Endodermal cell (in vitro differentiated cells): ENCODE results near the gene TEDC2. TPM values are rescaled to one million over a fixed set of nuclear protein-coding genes. Genes with fewer than 3 reads are reported as not detected.

Experiments
- DNase-seq: peaks from one replicate; pipeline ENCODE4 v3.0.0-alpha.2; 2017
- H3K27ac ChIP-seq: 2 replicates; pipeline ENCODE4 v1.5.1; 2013; ENCODE audit warnings: mild to moderate bottlenecking, low read depth, low read length, moderate library complexity
- H3K27me3 ChIP-seq: 2 replicates; pipeline ENCODE4 v1.6.1; 2013; ENCODE audit warnings: mild to moderate bottlenecking, low read length, moderate library complexity; ENCODE audit not compliant: insufficient read depth, control insufficient read depth, poor library complexity, severe bottlenecking
- H3K36me3 ChIP-seq: 2 replicates; pipeline ENCODE4 v1.7.0; 2013; ENCODE audit warnings: mild to moderate bottlenecking, low read length, moderate library complexity; ENCODE audit not compliant: control insufficient read depth, insufficient read depth
- H3K4me1 ChIP-seq: one replicate; pipeline ENCODE4 v1.7.0; 2013; ENCODE audit warnings: low read length; ENCODE audit not compliant: control insufficient read depth, insufficient read depth
- H3K4me3 ChIP-seq: 2 replicates; pipeline ENCODE4 v1.5.1; 2013; ENCODE audit warnings: mild to moderate bottlenecking, low read length, moderate library complexity
- H3K9ac ChIP-seq: 2 replicates; pipeline ENCODE4 v1.6.1; 2013; ENCODE audit warnings: mild to moderate bottlenecking, low read length, moderate library complexity; ENCODE audit not compliant: poor library complexity, severe bottlenecking; ENCODE audit errors: extremely low read depth
- H3K9me3 ChIP-seq: 2 replicates; pipeline ENCODE4 v1.6.1; 2013; ENCODE audit warnings: mild to moderate bottlenecking, low read length, moderate library complexity; ENCODE audit not compliant: control insufficient read depth
- H3K27ac Mint-ChIP-seq: 2 replicates; pipeline ENCODE4 v1.8.0; 2020; ENCODE audit warnings: mixed read lengths
- H3K27me3 Mint-ChIP-seq: 2 replicates; pipeline ENCODE4 v1.8.0; 2021; ENCODE audit warnings: mild to moderate bottlenecking, mixed read lengths; ENCODE audit not compliant: insufficient read depth
- H3K36me3 Mint-ChIP-seq: 2 replicates; pipeline ENCODE4 v1.8.0; 2020; ENCODE audit warnings: low read depth, mixed read lengths
- H3K4me1 Mint-ChIP-seq: 2 replicates; pipeline ENCODE4 v1.8.0; 2020; ENCODE audit warnings: mixed read lengths
- H3K4me3 Mint-ChIP-seq: 2 replicates; pipeline ENCODE4 v1.8.0; 2020; ENCODE audit warnings: mild to moderate bottlenecking, moderate library complexity, mixed read lengths
- H3K9me3 Mint-ChIP-seq: 2 replicates; pipeline ENCODE4 v1.8.0; 2020; ENCODE audit warnings: mild to moderate bottlenecking, mixed read lengths
- WGBS, 2 experiments: methylation state at CpG; one replicate each; pipeline versions ENCODE4 v1.1.5 to v1.1.7; 2013; ENCODE audit warnings: missing lambda C conversion rate in 2 of 2, mixed read lengths in 1 of 2; ENCODE audit not compliant: insufficient coverage in 1 of 2, insufficient read length in 1 of 2; 5-methylcytosine and 5-hydroxymethylcytosine counted together
- total RNA-seq, 2 donors: library from RNA; stranded (reverse); fragmentation: NEBNext Ultra II Directional in 1 of 2; extraction: Animal tissue kit (Norgen Biotek cat#: 25700) in 1 of 2; gene quantifications; 2 replicates in 1 of 2; 3 replicates in 1 of 2; pipeline ENCODE4 v1.2.1, GENCODE V29; 2021
- TF ChIP-seq, protein P1 (sequence below): fragments of 200-600 bp; sonication (generic); conservative IDR thresholded peaks from 2 replicates; pipeline ENCODE4 v1.5.0; 2021; ENCODE audit warnings: antibody characterized with exemption, mild to moderate bottlenecking

TEDC2 gene
- total RNA-seq, 2 donors from 2014 or later: 44.0 to 57.6 TPM

DNA sequence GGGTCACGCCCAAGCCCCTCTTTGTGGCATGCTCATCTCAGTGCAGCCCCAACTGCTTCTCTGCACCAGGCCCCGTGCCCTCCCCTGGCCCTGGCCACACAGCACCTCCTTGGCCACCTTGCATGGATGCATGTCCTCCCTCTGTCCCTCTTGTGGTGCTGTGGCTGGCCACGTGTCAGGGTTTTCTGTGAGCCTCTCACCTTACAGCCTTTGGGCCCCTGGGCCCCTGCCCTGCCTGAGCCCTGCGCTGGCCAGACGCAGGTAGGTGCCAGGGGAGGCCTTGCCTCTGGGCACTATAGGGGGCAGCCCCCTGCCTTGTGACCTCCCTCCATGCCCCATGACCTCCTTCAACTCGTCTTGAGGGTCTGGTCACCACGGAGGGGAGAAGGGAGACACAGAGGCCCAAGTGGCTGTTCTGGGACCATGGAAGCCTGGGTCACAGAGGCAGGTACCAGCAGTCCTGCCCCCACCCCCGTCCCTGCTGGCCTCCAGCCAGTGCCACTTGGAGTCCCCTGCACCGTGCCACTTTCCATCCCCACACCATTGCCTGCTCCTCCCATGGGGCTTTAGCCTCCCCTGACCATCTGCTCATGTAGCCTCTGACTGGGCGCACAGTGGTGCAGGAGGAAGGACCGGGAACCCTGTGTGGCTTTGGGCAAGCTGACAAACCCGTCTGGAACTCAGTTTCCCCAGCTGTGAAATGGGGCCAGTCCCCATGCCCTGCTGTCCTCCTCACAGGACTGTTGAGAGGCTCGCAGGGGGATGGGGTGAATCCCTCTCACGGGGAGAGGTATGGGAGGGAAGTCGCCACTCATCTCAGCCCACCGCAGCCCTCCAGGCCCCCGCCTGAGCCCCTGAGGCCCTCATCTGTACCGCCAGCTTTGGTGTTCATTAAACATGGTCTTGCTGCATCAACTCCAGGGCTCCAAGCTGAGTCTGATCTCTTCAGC is 42.3 kb downstream of the TEDC2 start:
- Mint-ChIP-seq H3K4me3 (no peak overlapping the region), H3K27ac (no peak overlapping the region), H3K4me1 (no peaks in the 10 kb centered on the region), H3K36me3 (peaks cover 5% of the 10 kb centered on the region), H3K9me3 (no peaks in the 10 kb centered on the region), H3K27me3 (no peaks in the 10 kb centered on the region)
- Histone ChIP-seq H3K4me3 (no peak overlapping the region), H3K27ac (no peak overlapping the region), H3K4me1 (no peaks in the 10 kb centered on the region), H3K9me3 (no peaks in the 10 kb centered on the region), H3K27me3 (no peaks in the 10 kb centered on the region), H3K36me3 (peaks cover 3% of the 10 kb centered on the region), H3K9ac (no peak overlapping the region)
- no peak for DNase-seq
- 86 to 87% methylated on average over 10 to 18 of the region's 18 CpGs for WGBS, 2 experiments
- TF ChIP-seq, protein P1, sequence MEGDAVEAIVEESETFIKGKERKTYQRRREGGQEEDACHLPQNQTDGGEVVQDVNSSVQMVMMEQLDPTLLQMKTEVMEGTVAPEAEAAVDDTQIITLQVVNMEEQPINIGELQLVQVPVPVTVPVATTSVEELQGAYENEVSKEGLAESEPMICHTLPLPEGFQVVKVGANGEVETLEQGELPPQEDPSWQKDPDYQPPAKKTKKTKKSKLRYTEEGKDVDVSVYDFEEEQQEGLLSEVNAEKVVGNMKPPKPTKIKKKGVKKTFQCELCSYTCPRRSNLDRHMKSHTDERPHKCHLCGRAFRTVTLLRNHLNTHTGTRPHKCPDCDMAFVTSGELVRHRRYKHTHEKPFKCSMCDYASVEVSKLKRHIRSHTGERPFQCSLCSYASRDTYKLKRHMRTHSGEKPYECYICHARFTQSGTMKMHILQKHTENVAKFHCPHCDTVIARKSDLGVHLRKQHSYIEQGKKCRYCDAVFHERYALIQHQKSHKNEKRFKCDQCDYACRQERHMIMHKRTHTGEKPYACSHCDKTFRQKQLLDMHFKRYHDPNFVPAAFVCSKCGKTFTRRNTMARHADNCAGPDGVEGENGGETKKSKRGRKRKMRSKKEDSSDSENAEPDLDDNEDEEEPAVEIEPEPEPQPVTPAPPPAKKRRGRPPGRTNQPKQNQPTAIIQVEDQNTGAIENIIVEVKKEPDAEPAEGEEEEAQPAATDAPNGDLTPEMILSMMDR: no peak

DNA sequence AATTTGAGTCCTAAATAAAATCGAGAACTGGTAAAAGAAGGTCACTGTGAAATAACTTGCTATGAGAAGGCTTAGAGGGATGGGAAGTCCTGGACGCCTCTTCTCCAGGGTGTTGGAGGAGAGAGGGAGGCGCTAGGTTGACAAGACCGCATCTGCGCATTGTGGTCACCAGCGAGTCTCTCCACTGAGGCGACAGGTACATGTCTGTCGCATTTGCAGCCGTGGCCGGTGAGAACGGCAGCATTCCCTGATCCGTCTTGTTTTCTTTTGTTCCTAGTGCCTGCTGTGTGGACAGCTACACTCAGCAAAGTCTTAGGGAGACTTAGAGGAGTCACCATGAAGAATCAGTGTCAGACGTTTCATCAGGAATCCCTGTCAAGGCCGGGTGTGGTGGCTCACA is 45.8 kb downstream of the TEDC2 start:
- Histone ChIP-seq H3K36me3 (peaks cover 3% of the 10 kb centered on the region), H3K4me3 (no peak overlapping the region), H3K9me3 (no peaks in the 10 kb centered on the region), H3K4me1 (no peaks in the 10 kb centered on the region), H3K27ac (no peak overlapping the region), H3K27me3 (no peaks in the 10 kb centered on the region), H3K9ac (no peak overlapping the region)
- Mint-ChIP-seq H3K9me3 (no peaks in the 10 kb centered on the region), H3K4me3 (no peak overlapping the region), H3K4me1 (peaks cover 3% of the 10 kb centered on the region), H3K27ac (no peak overlapping the region), H3K27me3 (no peaks in the 10 kb centered on the region), H3K36me3 (no peaks in the 10 kb centered on the region)
- no peak for DNase-seq
- TF ChIP-seq, protein P1: no peak
- 90 to 92% methylated on average over 11 to 14 of the region's 14 CpGs for WGBS, 2 experiments

DNA sequence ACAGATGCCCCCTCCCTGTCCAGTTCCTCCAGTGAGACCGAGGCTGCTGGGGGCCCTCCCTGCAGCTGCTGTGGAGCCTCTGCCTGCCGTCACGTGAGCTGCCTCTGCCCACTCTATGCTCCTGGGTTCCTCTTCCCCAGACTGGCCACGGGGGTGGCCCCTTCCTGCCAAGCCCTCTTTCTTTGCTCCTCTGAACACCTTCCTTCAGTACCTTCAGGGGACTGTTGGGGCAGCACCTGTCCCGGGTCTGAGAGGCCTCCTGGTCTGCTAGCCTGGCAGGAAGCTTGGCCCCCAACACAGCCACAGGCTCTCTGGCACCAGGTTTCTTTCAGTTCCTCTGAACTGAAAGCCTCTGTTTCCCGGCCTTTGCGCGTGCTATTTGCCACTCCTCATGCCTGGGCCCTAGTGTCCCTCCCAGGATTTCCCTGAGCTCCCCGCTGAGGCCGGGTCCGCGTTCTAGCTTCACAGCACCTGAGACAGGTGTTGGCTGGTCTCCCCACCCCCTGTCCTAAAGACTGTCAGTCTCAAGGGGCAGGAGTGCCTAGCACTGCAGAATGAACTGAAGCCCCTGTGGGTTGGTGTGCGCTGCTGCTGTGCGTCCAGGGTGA is 47.2 kb downstream of the TEDC2 start:
- Histone ChIP-seq H3K27ac (no peak overlapping the region), H3K9ac (no peak overlapping the region), H3K36me3 (peaks cover 3% of the 10 kb centered on the region), H3K27me3 (no peaks in the 10 kb centered on the region), H3K4me3 (no peak overlapping the region), H3K9me3 (no peaks in the 10 kb centered on the region), H3K4me1 (no peaks in the 10 kb centered on the region)
- TF ChIP-seq, protein P1: no peak
- no peaks in the 10 kb centered on the region for H3K9me3 Mint-ChIP-seq
- no peak overlapping the region for H3K4me3 Mint-ChIP-seq
- no peaks in the 10 kb centered on the region for H3K27me3 Mint-ChIP-seq
- DNase-seq: no peak
- H3K36me3 Mint-ChIP-seq: no peaks in the 10 kb centered on the region
- WGBS, 2 experiments: 90 to 92% methylated on average over 14 of the region's 14 CpGs
- peaks cover 14% of the 10 kb centered on the region for H3K4me1 Mint-ChIP-seq
- H3K27ac Mint-ChIP-seq: no peak overlapping the region
